IPS DF 19.7 (cell line): ENCODE results near the gene MYH14.

Source experiments
- DNase-seq: peaks from one replicate; pipeline ENCODE4 v3.0.0-alpha.2; 2013; ENCODE audit warnings: low read depth, low spot score

Gene MYH14

GRCh38 chr19:50359328-50359818 is 156.0 kb downstream of the MYH14 start:
- DNase-seq, result no peak
